T-helper 2 cell treated with Interferon-gamma antibody and Interleukin-4, amounts not matched to agents 100 ng/mL and 5 ng/mL, for 36 hours (primary cell): ENCODE data around the gene SCGB1C2. TPM values are rescaled to one million over a fixed set of nuclear protein-coding genes. Genes with fewer than 3 reads are reported as not detected.
"Not testable (repeated sequence)": the region's sequence is repeated elsewhere in the genome, so short reads cannot be mapped to it uniquely, and the experiment has no call there.

Experiments used
- intact Hi-C: fragments of 100-400 bp; cut with micrococcal nuclease; formaldehyde crosslinking; loops from one replicate; pipeline ENCODE4 v1.15.1; 2023
- total RNA-seq: library from RNA; stranded (reverse); gene quantifications from 2 replicates; pipeline ENCODE4 v1.2.3, GENCODE V29; 2022

The SCGB1C2 gene
- not detected in 2 replicates for total RNA-seq

DNA sequence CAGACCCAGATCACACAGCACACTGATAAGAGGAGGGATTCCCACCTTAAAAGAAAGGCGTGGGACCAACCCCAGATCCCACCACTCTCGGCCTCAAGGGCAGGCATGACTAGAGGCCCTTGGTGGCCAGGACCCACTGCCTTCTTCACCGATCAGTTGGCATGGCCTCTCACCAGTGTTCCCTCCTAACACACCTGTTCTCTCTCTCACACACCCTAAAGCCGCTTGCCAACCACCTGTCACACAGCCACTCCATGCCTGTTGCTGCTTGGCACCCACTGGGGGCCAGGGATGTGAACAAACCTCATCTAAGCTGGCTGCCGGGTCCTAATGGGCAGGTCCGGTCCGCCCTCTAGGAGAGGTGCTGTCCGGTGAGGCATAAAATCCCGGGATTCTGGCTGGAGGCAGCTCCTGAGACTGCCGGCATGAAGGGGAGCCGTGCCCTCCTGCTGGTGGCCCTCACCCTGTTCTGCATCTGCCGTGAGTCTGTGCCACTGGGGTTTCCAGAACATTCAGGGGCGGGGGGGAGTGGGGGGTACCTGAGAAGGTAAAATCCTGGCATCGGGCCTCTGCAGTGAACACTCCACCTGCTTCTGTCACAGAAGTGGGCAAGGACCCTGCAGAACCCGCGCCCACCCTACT is at the start of gene SCGB1C2:
SCGB1C2 (plus strand) TSS at position 404 of the 642 bp plus-strand sequence; CDS start at position 426, 22 bp downstream.
- intact Hi-C loops: not testable (repeated sequence)

DNA sequence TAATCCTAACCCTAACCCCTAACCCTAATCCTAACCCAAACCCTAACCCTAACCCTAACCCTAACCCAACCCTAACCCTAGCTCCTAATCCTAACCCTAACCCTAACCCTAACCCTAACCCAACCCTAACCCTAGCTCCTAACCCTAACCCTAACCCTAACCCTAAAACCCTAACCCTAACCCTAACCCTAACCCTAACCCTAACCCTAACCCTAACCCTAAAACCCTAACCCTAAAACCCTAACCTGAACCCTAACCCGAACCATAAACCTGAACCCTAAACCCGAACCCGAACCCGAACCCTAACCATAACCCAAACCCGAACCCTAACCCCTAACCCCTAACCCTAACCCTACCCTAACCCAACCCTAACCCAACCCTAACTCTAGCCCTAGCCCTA is 24.3 kb upstream of the SCGB1C2 start:
- intact Hi-C loops: not testable (repeated sequence)

- intact Hi-C loops: not testable (repeated sequence)
These were observed 18.9 kb upstream of the SCGB1C2 start for GRCh38 chr17:118339-118917.

- intact Hi-C loops: not testable (repeated sequence)
These were observed 3.4 kb upstream of the SCGB1C2 start for GRCh38 chr17:133932-134331.

DNA sequence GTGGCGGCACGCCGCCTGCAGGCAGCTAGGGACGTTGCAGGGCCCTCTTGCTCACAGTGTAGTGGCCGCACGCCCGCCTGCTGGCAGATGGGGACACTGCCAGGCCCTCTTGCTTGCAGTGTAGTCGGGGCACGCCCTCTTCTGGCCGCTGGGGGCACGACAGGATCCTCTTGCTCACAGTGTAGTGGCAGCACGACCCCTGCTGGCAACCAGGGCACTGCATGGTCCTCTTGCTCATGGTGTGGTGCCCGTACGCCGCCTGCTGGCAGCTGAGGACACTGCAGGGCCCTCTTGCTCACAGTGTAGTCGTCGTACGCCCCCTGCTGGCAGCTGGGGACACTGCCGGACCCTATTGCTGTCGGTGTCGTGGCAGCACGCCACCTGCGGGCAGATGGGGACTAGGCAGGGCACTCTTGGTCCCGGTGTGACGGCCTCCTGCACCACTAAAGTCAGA is 3.0 kb upstream of the SCGB1C2 start:
- intact Hi-C loops: not testable (repeated sequence)

DNA sequence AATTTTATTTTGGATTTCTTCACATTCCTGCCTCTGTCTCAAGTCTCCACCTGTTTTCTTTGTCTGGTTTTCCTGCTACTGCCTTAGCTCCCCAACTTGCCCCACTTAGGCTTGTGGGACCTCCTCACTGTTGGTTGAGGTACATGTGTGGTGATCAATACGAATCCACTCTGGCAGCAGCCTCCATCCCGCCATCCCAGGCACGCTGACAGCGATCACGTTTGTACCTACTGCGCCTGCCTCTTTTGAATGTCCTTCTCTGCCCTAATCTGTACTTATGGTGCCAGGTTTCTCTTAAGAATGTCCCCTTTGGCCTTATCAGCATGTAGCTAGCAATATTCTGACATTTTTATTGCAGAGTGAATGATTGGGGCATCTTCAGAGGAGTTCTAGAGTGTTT is 2.3 kb upstream of the SCGB1C2 start:
- intact Hi-C loops: not testable (repeated sequence)

DNA sequence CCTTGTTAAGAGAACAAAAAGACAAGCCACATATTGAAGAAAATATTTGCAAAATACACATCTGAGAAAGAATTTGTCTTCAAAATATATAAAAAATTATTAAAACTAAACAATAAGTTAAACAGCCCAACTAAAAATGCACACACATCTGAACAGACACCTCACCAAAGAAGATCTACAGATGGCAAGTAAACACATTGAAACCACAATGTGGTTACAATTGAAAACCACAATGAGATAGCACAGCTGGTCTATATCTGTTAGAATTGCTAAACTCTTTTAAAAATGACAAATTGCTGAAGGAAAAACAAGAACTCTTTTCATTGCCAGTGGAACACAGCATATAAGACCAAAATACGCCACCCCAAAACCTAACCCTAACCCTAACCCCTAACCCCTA is 1.5 kb upstream of the SCGB1C2 start:
- intact Hi-C loops: not testable (repeated sequence)

DNA sequence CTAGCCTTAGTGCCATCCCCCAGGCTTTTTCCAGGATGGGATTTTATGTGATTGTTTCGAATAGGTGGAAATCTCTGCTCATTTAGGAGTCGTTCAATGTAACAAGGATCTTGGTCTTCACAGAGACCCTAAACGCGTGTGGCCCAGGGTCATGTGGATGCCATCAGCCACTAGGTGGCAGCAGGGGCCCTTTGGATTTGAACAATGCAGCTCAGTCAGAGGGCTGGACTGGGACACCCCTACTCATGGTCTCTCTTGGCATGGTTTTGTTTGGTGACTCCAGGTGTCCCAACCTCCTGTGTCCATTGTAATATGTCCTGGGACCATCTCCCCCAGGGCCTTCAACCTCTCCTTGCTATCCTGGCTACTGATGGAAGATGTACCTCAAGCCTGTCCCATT is 838 bp upstream of the SCGB1C2 start:
- intact Hi-C loops: not testable (repeated sequence)

DNA sequence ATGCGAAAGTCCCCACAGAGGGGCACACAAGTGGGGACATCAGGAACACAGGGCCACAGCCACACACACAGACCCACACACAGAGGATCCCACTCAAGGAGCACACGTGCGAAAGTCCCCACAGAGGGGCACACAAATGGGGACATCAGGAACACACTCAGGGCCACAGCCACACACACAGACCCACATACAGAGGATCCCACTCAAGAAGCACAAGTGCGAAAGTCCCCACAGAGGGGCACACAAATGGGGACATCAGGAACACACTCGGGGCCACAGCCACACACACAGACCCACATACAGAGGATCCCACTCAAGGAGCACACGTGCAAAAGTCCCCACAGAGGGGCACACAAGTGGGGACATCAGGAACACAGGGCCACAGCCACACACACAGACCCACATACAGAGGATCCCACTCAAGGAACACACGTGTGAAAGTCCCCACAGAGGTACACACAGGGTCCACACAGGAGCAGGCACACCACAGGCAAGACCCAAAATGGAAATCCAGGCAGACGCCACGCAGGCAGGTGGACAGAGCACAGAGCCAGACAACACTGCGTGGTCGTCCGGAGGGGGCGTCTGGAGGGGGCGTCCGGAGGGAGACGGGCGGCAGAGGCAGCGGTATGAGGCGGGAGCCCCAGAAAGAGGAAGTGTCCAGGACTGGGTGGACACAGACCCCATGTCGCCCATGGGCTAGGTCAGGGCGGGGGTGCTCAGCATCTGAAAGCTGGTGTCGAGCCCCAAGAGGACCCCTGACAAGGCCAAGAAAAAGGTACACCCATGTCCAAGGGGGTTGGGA is 2.2 kb downstream of the SCGB1C2 start:
- intact Hi-C loops: loop anchor here (5.0 kb wide), 3 partner anchors 248 to 858 kb away; partner anchors contain the start of gene TIMM22

- intact Hi-C loops: loop anchor here (5.0 kb wide), 3 partner anchors 245 to 855 kb away; partner anchors contain the start of gene TIMM22
These were observed 4.8 kb downstream of the SCGB1C2 start for GRCh38 chr17:142102-142661.

- intact Hi-C loops: loop anchor here (5.0 kb wide), 3 partner anchors 244 to 854 kb away; partner anchors contain the start of gene TIMM22
These were observed 5.8 kb downstream of the SCGB1C2 start for GRCh38 chr17:142876-143784.

- intact Hi-C loops: loop anchor here (5.0 kb wide), 3 partner anchors 243 to 853 kb away; partner anchors contain the start of gene TIMM22
These were observed 6.5 kb downstream of the SCGB1C2 start for GRCh38 chr17:143785-144281.

DNA sequence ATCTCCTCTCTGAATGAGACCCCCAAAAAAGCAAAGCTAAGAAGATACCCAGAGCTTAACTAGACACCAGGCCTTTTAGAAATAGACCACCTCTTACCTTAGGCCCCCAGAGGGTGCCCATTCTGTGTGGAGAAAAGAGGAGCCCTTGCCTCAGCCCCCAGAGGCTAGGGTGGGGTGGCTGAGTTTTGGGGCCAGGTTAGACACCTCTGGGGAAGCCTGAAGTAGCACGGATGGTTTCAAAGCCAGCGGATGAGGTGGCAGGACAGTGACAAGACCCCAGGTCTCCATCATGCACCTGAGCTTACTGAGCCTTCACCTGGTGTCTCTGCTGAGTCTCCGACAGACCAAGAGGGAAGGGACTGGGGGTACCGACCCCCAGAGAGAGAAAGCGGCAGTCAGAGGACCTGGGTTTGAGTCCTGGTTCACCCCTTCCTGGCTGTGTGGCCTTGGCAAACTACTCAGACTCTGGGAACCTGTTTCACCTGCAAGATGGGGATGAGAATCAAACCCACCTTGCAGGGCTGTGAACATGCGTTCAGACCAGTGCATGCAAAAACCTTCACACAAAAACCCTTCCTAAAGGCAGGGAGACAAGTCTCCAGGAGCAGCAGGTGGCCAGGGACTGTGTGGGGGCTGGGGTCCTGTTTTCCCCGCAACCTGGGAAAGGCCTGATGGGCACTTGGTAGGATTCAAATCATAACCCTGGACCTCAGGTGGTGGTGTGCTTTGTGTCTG is 7.7 kb downstream of the SCGB1C2 start:
- intact Hi-C loops: loop anchor here (5.0 kb wide), 3 partner anchors 242 to 852 kb away; partner anchors contain the start of gene TIMM22

DNA sequence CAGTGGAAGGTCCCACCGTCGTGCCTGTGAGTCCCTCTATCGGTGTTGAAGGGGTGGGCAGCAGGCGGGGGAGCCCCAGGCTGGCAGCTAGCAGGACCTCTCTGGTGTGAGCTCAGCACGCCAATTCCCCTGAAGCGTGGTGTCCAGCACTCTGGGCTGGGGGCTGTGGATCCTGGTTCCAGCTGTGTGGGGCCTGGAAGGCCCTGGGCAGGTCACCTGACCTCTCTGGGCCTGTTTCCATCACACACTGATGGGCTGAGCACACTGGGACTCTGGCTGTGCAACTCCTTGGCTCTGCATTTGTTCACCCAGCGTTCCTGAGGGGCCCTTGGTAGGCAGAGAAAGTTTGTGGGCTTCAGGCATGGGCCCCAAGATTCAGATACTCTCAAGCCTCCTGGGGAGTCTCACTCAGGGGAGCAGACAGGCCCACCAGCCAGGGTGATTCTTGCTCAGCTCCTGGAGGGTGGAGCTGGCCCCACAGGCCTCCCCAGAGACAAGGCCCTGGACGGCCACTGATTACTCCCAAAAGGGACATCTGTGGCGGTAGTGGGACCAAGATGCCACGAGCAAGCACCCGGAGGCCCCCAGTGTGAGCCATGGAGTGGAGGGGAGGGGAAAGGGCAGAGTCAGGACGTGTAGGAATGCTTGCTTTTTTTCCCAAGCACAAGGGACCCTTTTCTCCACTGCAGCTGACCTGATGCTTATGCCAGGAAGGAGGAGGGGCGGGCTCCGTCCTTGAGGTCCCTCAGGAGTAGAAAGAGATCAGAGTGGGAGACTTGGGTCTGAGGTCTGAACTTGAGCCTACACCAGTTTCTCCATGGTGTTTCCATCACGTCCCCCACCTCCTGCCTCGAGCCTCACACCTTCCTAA is 8.5 kb downstream of the SCGB1C2 start:
- intact Hi-C loops: no loop called here

- intact Hi-C loops: no loop called here
These were observed 9.2 kb downstream of the SCGB1C2 start for GRCh38 chr17:146546-146945.

DNA sequence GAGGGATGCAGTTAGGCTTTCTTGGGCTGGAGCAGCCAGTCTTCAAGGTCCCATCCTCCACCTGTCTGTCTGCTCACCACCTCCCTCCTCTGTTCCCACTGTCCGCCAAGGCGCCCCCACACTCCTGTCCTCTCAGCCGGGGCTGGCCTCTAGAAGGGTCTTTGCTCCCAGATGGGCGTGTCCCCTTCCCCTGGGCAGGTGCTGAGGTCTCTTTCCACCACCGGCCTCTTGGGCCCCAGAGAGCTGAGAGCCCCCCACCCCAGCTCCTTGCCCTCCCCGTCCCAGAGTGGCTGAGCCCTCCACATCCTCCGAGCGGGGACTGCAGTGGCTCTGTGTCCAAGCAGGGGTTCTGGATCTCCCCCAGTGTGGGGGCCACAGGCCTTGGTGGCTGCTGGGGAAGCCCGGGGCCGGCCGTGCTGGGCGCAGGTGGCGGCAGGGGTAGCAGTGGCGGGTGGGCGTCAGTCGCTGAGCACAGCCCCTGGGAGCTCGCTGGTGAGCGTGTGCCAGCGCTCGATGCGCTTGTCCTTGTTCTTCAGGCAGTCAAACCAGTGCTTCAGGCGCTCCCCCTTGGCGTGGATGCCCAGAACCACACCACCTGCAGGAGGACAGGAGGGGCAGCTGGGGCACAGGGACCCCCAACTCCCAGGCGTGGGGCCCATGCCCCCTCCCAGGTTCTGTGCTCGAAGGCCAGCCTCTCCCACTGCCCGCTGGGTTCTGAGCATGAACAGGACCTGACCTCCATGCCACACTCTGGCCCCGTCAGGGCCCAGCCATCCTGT is 9.8 kb downstream of the SCGB1C2 start:
- intact Hi-C loops: no loop called here

GRCh38 chr17:147796-148740 is 10.7 kb downstream of the SCGB1C2 start:
- intact Hi-C loops: no loop called here
